Activated T-cell treated with anti-CD3 and anti-CD28 coated beads, Interleukin-2, amount 50 U/mL, for 4 hours (primary cell): ENCODE measurements around the gene VAMP2. TPM values are rescaled to one million over a fixed set of nuclear protein-coding genes. Genes with fewer than 3 reads are reported as not detected.

Experiments used
- ATAC-seq, 2 donors: fragments of 200-7000 bp; cut with Tn5 transposase; one replicate each; pipeline ENCODE4 v1.10.0; 2021
- DNase-seq: peaks from one replicate; pipeline ENCODE4 v3.0.0-alpha.2; 2020
- H3K27me3 Mint-ChIP-seq: one replicate; pipeline ENCODE4 v1.8.0; 2021; ENCODE audit warnings: low read depth, mixed read lengths
- H3K36me3 Mint-ChIP-seq: one replicate; pipeline ENCODE4 v1.8.0; 2022; ENCODE audit warnings: mixed read lengths; ENCODE audit not compliant: insufficient read depth
- H3K4me1 Mint-ChIP-seq: one replicate; pipeline ENCODE4 v1.8.0; 2021; ENCODE audit warnings: low read depth, mixed read lengths
- H3K4me3 Mint-ChIP-seq: one replicate; pipeline ENCODE4 v1.8.0; 2021; ENCODE audit warnings: mild to moderate bottlenecking, moderate library complexity, mixed read lengths
- H3K9me3 Mint-ChIP-seq: one replicate; pipeline ENCODE4 v1.8.0; 2021; ENCODE audit warnings: mixed read lengths
- total RNA-seq, 3 donors: library from RNA; stranded (reverse); gene quantifications; one replicate each; pipeline ENCODE4 v1.2.1, GENCODE V29; 2021

VAMP2 gene
- total RNA-seq, 3 donors from 2014 or later, result 49.6 to 67.5 (median 59.7) TPM

- no peaks in the 10 kb centered on the region for H3K27me3 Mint-ChIP-seq
- DNase-seq (no peak), ATAC-seq (no peak)
- no peak overlapping the region for H3K4me3 Mint-ChIP-seq
- H3K9me3 Mint-ChIP-seq, result no peaks in the 10 kb centered on the region
- H3K36me3 Mint-ChIP-seq, result peaks cover 8% of the 10 kb centered on the region
- peaks cover 31% of the 10 kb centered on the region for H3K4me1 Mint-ChIP-seq
These were observed 8.1 kb downstream of the VAMP2 start for GRCh38 chr17:8154608-8155155.

GRCh38 chr17:8153957-8154607, 8.7 kb downstream of the VAMP2 start:
- DNase-seq, result peak; percentile 84
- H3K4me3 Mint-ChIP-seq, result no peak overlapping the region
- peaks cover 11% of the 10 kb centered on the region for H3K36me3 Mint-ChIP-seq
- no peaks in the 10 kb centered on the region for H3K9me3 Mint-ChIP-seq
- peaks cover 29% of the 10 kb centered on the region for H3K4me1 Mint-ChIP-seq
- no peak for ATAC-seq
- no peaks in the 10 kb centered on the region for H3K27me3 Mint-ChIP-seq

GRCh38 chr17:8153525-8153956, 9.2 kb downstream of the VAMP2 start:
- H3K27me3 Mint-ChIP-seq, result no peaks in the 10 kb centered on the region
- no peaks in the 10 kb centered on the region for H3K9me3 Mint-ChIP-seq
- peaks cover 8% of the 10 kb centered on the region for H3K36me3 Mint-ChIP-seq
- peaks cover 24% of the 10 kb centered on the region for H3K4me1 Mint-ChIP-seq
- DNase-seq (peak; percentile 57), ATAC-seq (no peak)
- H3K4me3 Mint-ChIP-seq, result no peak overlapping the region

- DNase-seq, result no peak
- H3K27me3 Mint-ChIP-seq, result no peaks in the 10 kb centered on the region
- H3K4me1 Mint-ChIP-seq, result peaks cover 21% of the 10 kb centered on the region
- H3K9me3 Mint-ChIP-seq, result no peaks in the 10 kb centered on the region
- H3K36me3 Mint-ChIP-seq, result peaks cover 8% of the 10 kb centered on the region
- ATAC-seq, result no peak
- no peak overlapping the region for H3K4me3 Mint-ChIP-seq
These were observed 9.7 kb downstream of the VAMP2 start for GRCh38 chr17:8153031-8153451.

GRCh38 chr17:8152112-8152775, 10.5 kb downstream of the VAMP2 start, which contains the start of gene PER1:
Gene PER1 (minus strand): TSS chr17:8152404. CDS start chr17:8150706, 1,698 bp downstream.
- DNase-seq (peak; percentile 86), ATAC-seq (peak; percentile 15 to 19)
- H3K4me3 Mint-ChIP-seq, result no peak within 1 kb of the TSS
- H3K4me1 Mint-ChIP-seq, result peaks cover 21% of the 10 kb centered on the region
- H3K27me3 Mint-ChIP-seq, result no peaks in the 10 kb centered on the region
- peaks cover 12% of the 10 kb centered on the region for H3K36me3 Mint-ChIP-seq
- H3K9me3 Mint-ChIP-seq, result no peaks in the 10 kb centered on the region

- Mint-ChIP-seq H3K4me1 (peaks cover 21% of the 10 kb centered on the region), H3K27me3 (no peaks in the 10 kb centered on the region), H3K4me3 (no peak overlapping the region), H3K9me3 (no peaks in the 10 kb centered on the region), H3K36me3 (peaks cover 16% of the 10 kb centered on the region)
- ATAC-seq (no peak), DNase-seq (no peak)
These were observed 11.1 kb downstream of the VAMP2 start for GRCh38 chr17:8151641-8152111.

- ATAC-seq (peak; percentile 52 to 53), DNase-seq (peak; percentile 89)
- Mint-ChIP-seq H3K9me3 (no peaks in the 10 kb centered on the region), H3K4me1 (peaks cover 21% of the 10 kb centered on the region), H3K27me3 (no peaks in the 10 kb centered on the region), H3K4me3 (no peak overlapping the region), H3K36me3 (peaks cover 19% of the 10 kb centered on the region)
These were observed 11.6 kb downstream of the VAMP2 start for GRCh38 chr17:8151120-8151640.

GRCh38 chr17:8150194-8151119, 12.3 kb downstream of the VAMP2 start:
- Mint-ChIP-seq H3K9me3 (no peaks in the 10 kb centered on the region), H3K4me3 (peak overlapping the region; percentile 13), H3K36me3 (peaks cover 22% of the 10 kb centered on the region), H3K27me3 (no peaks in the 10 kb centered on the region), H3K4me1 (peaks cover 21% of the 10 kb centered on the region)
- DNase-seq, result no peak
- ATAC-seq, result no peak

- Mint-ChIP-seq H3K4me3 (peak overlapping the region; percentile 13), H3K9me3 (no peaks in the 10 kb centered on the region), H3K36me3 (peaks cover 22% of the 10 kb centered on the region), H3K27me3 (no peaks in the 10 kb centered on the region), H3K4me1 (peaks cover 21% of the 10 kb centered on the region)
- DNase-seq (no peak), ATAC-seq (no peak)
These were observed 13.1 kb downstream of the VAMP2 start for GRCh38 chr17:8149419-8150193.

GRCh38 chr17:8148560-8148959, 14.2 kb downstream of the VAMP2 start:
- ATAC-seq, result no peak
- no peaks in the 10 kb centered on the region for H3K27me3 Mint-ChIP-seq
- peaks cover 30% of the 10 kb centered on the region for H3K36me3 Mint-ChIP-seq
- H3K9me3 Mint-ChIP-seq, result no peaks in the 10 kb centered on the region
- no peak overlapping the region for H3K4me3 Mint-ChIP-seq
- no peak for DNase-seq
- peaks cover 21% of the 10 kb centered on the region for H3K4me1 Mint-ChIP-seq

- H3K4me1 Mint-ChIP-seq, result peaks cover 21% of the 10 kb centered on the region
- no peak for DNase-seq
- no peak for ATAC-seq
- no peaks in the 10 kb centered on the region for H3K27me3 Mint-ChIP-seq
- H3K9me3 Mint-ChIP-seq, result no peaks in the 10 kb centered on the region
- no peak overlapping the region for H3K4me3 Mint-ChIP-seq
- peaks cover 30% of the 10 kb centered on the region for H3K36me3 Mint-ChIP-seq
These were observed 14.8 kb downstream of the VAMP2 start for GRCh38 chr17:8147805-8148404.

- H3K36me3 Mint-ChIP-seq, result peaks cover 30% of the 10 kb centered on the region
- no peak overlapping the region for H3K4me3 Mint-ChIP-seq
- no peaks in the 10 kb centered on the region for H3K9me3 Mint-ChIP-seq
- H3K4me1 Mint-ChIP-seq, result peaks cover 21% of the 10 kb centered on the region
- H3K27me3 Mint-ChIP-seq, result no peaks in the 10 kb centered on the region
- DNase-seq (no peak), ATAC-seq (no peak)
These were observed 15.5 kb downstream of the VAMP2 start for GRCh38 chr17:8147141-8147804.
